Nephron (organoid): Measurements from ENCODE around the gene LPCAT2.

ENCODE experiments used
- H3K27ac Mint-ChIP-seq, 3 experiments: 2 replicates each; pipeline ENCODE4 v1.8.0; 2020; ENCODE audit warnings: mixed read lengths in 3 of 3, mild to moderate bottlenecking in 2 of 3, moderate library complexity in 1 of 3
- H3K27me3 Mint-ChIP-seq: 2 replicates; pipeline ENCODE4 v1.8.0; 2021; ENCODE audit warnings: low read depth, mild to moderate bottlenecking, moderate library complexity, mixed read lengths
- H3K36me3 Mint-ChIP-seq: 2 replicates; pipeline ENCODE4 v1.8.0; 2020; ENCODE audit warnings: low read depth, mixed read lengths
- H3K4me1 Mint-ChIP-seq: 2 replicates; pipeline ENCODE4 v1.8.0; 2020; ENCODE audit warnings: mixed read lengths
- H3K4me3 Mint-ChIP-seq, 3 experiments: 2 replicates each; pipeline ENCODE4 v1.8.0; 2020; ENCODE audit warnings: mild to moderate bottlenecking in 3 of 3, mixed read lengths in 3 of 3, moderate library complexity in 2 of 3
- H3K9me3 Mint-ChIP-seq: 2 replicates; pipeline ENCODE4 v1.8.0; 2020; ENCODE audit warnings: mixed read lengths
- TF ChIP-seq, protein P1 (sequence below), 3 experiments: fragments of 200-600 bp; sonication (generic); IDR thresholded peaks; one replicate each; pipeline ENCODE4 v1.5.0; 2021; ENCODE audit warnings: antibody characterized with exemption in 3 of 3; ENCODE audit not compliant: unreplicated experiment in 3 of 3

The LPCAT2 gene

DNA sequence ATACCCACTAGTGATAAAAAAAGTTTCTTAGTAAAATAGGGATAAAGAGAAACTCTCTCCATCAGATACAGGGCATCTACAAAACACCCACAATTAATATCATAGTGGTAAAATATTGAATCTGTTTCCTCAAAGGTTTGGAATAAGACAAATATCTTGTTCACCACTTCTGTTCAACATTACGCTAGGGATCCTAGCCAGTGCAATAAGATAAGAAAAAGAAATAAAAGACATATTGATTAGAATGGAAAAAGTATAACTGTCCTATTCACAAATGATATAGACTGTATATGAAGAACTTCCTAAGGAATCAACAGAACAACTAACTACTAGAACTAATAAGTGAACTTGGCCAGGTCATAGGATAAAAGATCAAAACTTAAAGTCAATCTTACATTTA lies 12.9 kb downstream of the LPCAT2 start:
- Mint-ChIP-seq H3K9me3 (peaks cover 27% of the 10 kb centered on the region), H3K27ac (no peak overlapping the region), H3K4me3 (no peak overlapping the region), H3K4me1 (no peaks in the 10 kb centered on the region), H3K36me3 (peaks cover 6% of the 10 kb centered on the region), H3K27me3 (no peaks in the 10 kb centered on the region)
- TF ChIP-seq, protein P1, sequence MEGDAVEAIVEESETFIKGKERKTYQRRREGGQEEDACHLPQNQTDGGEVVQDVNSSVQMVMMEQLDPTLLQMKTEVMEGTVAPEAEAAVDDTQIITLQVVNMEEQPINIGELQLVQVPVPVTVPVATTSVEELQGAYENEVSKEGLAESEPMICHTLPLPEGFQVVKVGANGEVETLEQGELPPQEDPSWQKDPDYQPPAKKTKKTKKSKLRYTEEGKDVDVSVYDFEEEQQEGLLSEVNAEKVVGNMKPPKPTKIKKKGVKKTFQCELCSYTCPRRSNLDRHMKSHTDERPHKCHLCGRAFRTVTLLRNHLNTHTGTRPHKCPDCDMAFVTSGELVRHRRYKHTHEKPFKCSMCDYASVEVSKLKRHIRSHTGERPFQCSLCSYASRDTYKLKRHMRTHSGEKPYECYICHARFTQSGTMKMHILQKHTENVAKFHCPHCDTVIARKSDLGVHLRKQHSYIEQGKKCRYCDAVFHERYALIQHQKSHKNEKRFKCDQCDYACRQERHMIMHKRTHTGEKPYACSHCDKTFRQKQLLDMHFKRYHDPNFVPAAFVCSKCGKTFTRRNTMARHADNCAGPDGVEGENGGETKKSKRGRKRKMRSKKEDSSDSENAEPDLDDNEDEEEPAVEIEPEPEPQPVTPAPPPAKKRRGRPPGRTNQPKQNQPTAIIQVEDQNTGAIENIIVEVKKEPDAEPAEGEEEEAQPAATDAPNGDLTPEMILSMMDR (IDR thresholded peaks at IDR 0.05; ENCODE audit: unreplicated experiment in 3 of 3), result no peak

DNA sequence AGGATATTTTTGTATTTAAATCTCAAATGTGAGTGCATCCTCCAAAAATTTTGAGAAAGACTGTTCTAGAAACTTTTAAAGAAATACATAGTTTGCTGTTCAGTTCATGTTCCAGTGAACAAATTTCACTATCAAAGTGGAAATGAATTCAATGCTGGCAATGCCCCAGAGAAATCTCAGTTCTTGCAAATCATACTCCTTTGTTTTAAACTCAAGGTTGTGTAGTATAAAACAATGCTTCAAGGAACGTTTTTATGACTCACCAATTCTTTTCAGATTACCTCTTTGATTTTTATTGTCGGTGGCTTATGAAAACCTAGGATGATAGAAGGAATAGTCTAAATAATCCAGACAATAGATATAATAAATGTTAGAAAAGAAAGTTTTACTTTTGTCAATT lies 17.6 kb downstream of the LPCAT2 start:
- H3K4me3 Mint-ChIP-seq, result no peak overlapping the region
- H3K4me1 Mint-ChIP-seq, result no peaks in the 10 kb centered on the region
- H3K9me3 Mint-ChIP-seq, result peaks cover 10% of the 10 kb centered on the region
- TF ChIP-seq, protein P1 (IDR thresholded peaks at IDR 0.05; ENCODE audit: unreplicated experiment in 3 of 3), result no peak
- no peak overlapping the region for H3K27ac Mint-ChIP-seq
- no peaks in the 10 kb centered on the region for H3K36me3 Mint-ChIP-seq
- H3K27me3 Mint-ChIP-seq, result no peaks in the 10 kb centered on the region

DNA sequence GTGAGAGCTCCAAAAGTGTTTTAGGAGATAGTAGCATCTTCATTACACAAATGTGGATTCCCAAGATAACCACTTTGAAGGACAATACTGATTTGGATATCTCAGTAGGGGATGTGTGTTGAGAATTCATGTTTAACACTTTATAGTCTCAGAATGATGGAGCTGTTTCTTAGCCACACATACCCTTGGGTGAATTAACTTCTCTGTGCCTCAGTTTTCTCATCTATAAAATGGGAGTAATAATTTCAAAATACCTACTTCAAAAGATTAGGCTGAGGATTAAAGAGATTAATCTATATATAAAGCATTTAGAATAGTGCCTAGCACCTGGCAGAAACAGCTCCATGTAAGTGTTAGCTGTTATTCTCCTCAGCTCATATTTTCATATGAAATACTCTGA lies 19.0 kb downstream of the LPCAT2 start:
- Mint-ChIP-seq H3K4me3 (no peak overlapping the region), H3K27ac (no peak overlapping the region)

DNA sequence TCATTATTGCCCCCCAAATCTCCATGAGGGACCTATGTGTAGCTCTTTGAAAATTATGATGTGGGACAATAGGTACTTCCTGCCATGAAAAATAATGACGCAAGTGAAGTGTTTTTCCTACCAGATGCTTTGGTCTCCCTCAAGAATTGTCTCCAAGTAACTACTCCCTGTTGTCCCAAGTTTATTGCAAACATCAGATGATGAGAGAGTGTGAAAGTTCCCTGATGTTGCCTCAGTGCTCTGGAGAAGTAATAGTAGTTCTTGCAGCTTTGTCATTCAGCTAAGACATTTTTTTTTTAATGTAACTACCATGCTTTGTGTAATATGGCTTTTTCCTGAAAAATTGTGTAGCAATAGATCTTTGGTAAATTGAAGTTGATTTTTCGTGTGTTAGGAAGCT lies 20.1 kb downstream of the LPCAT2 start:
- Mint-ChIP-seq H3K27me3 (no peaks in the 10 kb centered on the region), H3K4me1 (no peaks in the 10 kb centered on the region), H3K4me3 (no peak overlapping the region), H3K27ac (no peak overlapping the region), H3K9me3 (no peaks in the 10 kb centered on the region), H3K36me3 (no peaks in the 10 kb centered on the region)
- TF ChIP-seq, protein P1 (IDR thresholded peaks at IDR 0.05; ENCODE audit: unreplicated experiment in 3 of 3), result no peak

More for the DNA sequence above, 19.0 kb downstream of the LPCAT2 start:
- H3K4me1 Mint-ChIP-seq, result no peaks in the 10 kb centered on the region
- TF ChIP-seq, protein P1 (IDR thresholded peaks at IDR 0.05; ENCODE audit: unreplicated experiment in 3 of 3), result no peak
- H3K27me3 Mint-ChIP-seq, result no peaks in the 10 kb centered on the region
- H3K36me3 Mint-ChIP-seq, result no peaks in the 10 kb centered on the region
- H3K9me3 Mint-ChIP-seq, result no peaks in the 10 kb centered on the region

DNA sequence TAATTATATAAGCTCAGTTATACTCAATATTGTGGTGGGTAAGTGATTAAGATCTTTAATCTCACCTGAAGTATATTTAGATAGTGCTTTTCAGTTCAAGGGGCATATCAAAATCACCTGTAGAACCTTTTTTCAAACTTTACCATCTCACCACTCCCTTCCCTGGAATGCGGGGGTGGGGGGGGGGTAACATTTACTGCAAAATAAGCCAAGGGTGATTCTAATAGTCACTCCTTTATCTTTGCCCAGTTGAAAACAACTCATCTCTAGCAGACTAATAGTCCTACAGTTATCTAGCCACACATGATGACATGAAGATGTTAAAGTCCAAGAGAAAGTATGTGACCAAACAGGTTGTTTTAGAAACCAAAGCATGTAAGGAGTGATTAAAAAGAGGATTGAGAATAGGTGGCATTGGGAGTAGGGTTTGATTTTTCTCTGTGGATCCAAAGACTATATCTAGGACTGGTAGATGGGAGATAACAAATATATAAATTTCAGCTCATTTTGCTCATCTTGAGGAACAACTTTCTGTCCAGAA lies 21.5 kb downstream of the LPCAT2 start:
- H3K4me1 Mint-ChIP-seq, result no peaks in the 10 kb centered on the region
- H3K27me3 Mint-ChIP-seq, result no peaks in the 10 kb centered on the region
- H3K9me3 Mint-ChIP-seq, result no peaks in the 10 kb centered on the region
- H3K27ac Mint-ChIP-seq, result no peak overlapping the region
- no peak overlapping the region for H3K4me3 Mint-ChIP-seq
- H3K36me3 Mint-ChIP-seq, result no peaks in the 10 kb centered on the region
- TF ChIP-seq, protein P1 (IDR thresholded peaks at IDR 0.05; ENCODE audit: unreplicated experiment in 3 of 3), result no peak

DNA sequence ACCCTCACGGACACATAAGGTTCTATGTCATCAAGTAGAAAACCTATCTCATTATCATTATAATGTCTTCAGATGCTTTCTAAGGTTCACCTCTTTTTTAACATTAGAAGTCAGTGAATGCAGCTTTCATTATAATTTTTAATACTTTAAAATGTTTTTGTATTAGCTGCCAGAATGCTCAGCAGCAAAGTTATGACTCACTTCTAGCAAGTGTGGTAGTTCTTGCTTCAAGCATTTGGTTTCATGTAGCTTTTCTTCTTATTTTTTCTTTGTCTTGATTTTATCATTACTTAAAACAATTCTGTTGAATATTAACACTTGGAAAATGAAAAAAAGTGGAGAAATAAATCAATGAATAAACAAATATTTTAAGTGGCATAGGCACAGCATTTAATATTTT lies 23.4 kb downstream of the LPCAT2 start:
- Mint-ChIP-seq H3K4me3 (no peak overlapping the region), H3K4me1 (no peaks in the 10 kb centered on the region), H3K9me3 (no peaks in the 10 kb centered on the region), H3K36me3 (no peaks in the 10 kb centered on the region), H3K27ac (no peak overlapping the region), H3K27me3 (no peaks in the 10 kb centered on the region)
- TF ChIP-seq, protein P1 (IDR thresholded peaks at IDR 0.05; ENCODE audit: unreplicated experiment in 3 of 3), result no peak
